Measurements from ENCODE around the gene CHMP1A.

GRCh38 chr16:89705006-89705405 lies 47.5 kb upstream of the CHMP1A start:
- TF ChIP-seq EZH2phosphoT487 (IDR thresholded peaks at IDR 0.05; ENCODE audit: low read depth) (no peak), CTCF (IDR thresholded peaks at IDR 0.05; ENCODE audit: low read depth, low read length) (no peak)
